HG02588 (cell line): ENCODE data around the gene PIKFYVE.
A peak's percentile ranks its signal among the peaks of the same experiment; 100 is the strongest.
"Not testable (repeated sequence)": the region's sequence is repeated elsewhere in the genome, so short reads cannot be mapped to it uniquely, and the experiment has no call there.

Experiments
- ATAC-seq: cut with Tn5 transposase; IDR thresholded peaks from one replicate; pipeline ENCODE4 v1.9.1; 2021; ENCODE audit warnings: mild to moderate bottlenecking, moderate library complexity; ENCODE audit not compliant: unreplicated experiment

The PIKFYVE gene

GRCh38 chr2:208265801-208266552 lies at the start of gene PIKFYVE:
Gene PIKFYVE, plus strand, starts transcription at chr2:208266255. Its CDS starts 5,265 bp downstream, at chr2:208271520.
- peak; percentile 79 for ATAC-seq

GRCh38 chr2:208221873-208222272 lies 44.2 kb upstream of the PIKFYVE start:
- not testable (repeated sequence) for ATAC-seq

GRCh38 chr2:208222351-208222750 lies 43.7 kb upstream of the PIKFYVE start:
- no peak for ATAC-seq

- ATAC-seq, result no peak
Measured at GRCh38 chr2:208224802-208225201, 41.3 kb upstream of the PIKFYVE start.

- ATAC-seq, result no peak
Measured at GRCh38 chr2:208227581-208228232, 38.3 kb upstream of the PIKFYVE start.

GRCh38 chr2:208228476-208228875 lies 37.6 kb upstream of the PIKFYVE start:
- ATAC-seq, result no peak

- no peak for ATAC-seq
Measured at GRCh38 chr2:208234786-208235185, 31.3 kb upstream of the PIKFYVE start.

GRCh38 chr2:208235860-208236259 lies 30.2 kb upstream of the PIKFYVE start:
- no peak for ATAC-seq

GRCh38 chr2:208239770-208240493 lies 26.1 kb upstream of the PIKFYVE start:
- ATAC-seq, result no peak

- no peak for ATAC-seq
Measured at GRCh38 chr2:208240619-208241209, 25.3 kb upstream of the PIKFYVE start.

GRCh38 chr2:208244422-208244821 lies 21.6 kb upstream of the PIKFYVE start:
- ATAC-seq, result no peak

GRCh38 chr2:208245746-208246145 lies 20.3 kb upstream of the PIKFYVE start:
- ATAC-seq, result no peak

- ATAC-seq, result no peak
Measured at GRCh38 chr2:208248601-208249000, 17.5 kb upstream of the PIKFYVE start.

- no peak for ATAC-seq
Measured at GRCh38 chr2:208249296-208249695, 16.8 kb upstream of the PIKFYVE start.

GRCh38 chr2:208250388-208250787 lies 15.7 kb upstream of the PIKFYVE start:
- no peak for ATAC-seq

- ATAC-seq, result no peak
Measured at GRCh38 chr2:208251098-208251497, 15.0 kb upstream of the PIKFYVE start.

GRCh38 chr2:208252716-208253492 lies 13.2 kb upstream of the PIKFYVE start:
- ATAC-seq, result no peak

- ATAC-seq, result no peak
Measured at GRCh38 chr2:208253600-208254117, 12.4 kb upstream of the PIKFYVE start.

GRCh38 chr2:208254118-208254870 lies 11.8 kb upstream of the PIKFYVE start:
- peak; percentile 76 for ATAC-seq
